Adrenal gland (tissue), 12 donors: ENCODE results near the gene GNPDA1. TPM values are rescaled to one million over a fixed set of nuclear protein-coding genes. Genes with fewer than 3 reads are reported as not detected.

Source experiments
- DNase-seq, 7 donors: peaks; one replicate each; pipeline ENCODE4 v3.0.0-alpha.2; 2019 to 2020
- H3K27ac ChIP-seq, 5 donors: fragments of 200-600 bp; sonication (generic) in 4 of 5; 1 replicate in 3 of 5; 2 replicates in 2 of 5; pipeline versions ENCODE4 v1.5.1 to v1.8.0; 2016 to 2020; ENCODE audit warnings: mild to moderate bottlenecking in 1 of 5
- H3K27me3 ChIP-seq: fragments of 200-600 bp; 2 replicates; pipeline ENCODE4 v1.8.0; 2021
- H3K36me3 ChIP-seq, 2 donors: fragments of 200-600 bp; replicated peaks in 1 of 2; 1 replicate in 1 of 2; 2 replicates in 1 of 2; pipeline versions ENCODE4 v1.5.1 to v1.8.0; 2018 to 2022
- H3K4me1 ChIP-seq, 2 donors: fragments of 200-600 bp; replicated peaks in 1 of 2; 1 replicate in 1 of 2; 2 replicates in 1 of 2; pipeline versions ENCODE4 v1.5.1 to v1.8.0; 2018 to 2021
- H3K4me3 ChIP-seq, 4 donors: fragments of 200-600 bp; sonication (generic) in 3 of 4; one replicate each; pipeline ENCODE4 v1.5.1; 2016 to 2018
- H3K9me3 ChIP-seq, 3 donors: fragments of 200-600 bp; sonication (generic) in 1 of 3; replicated peaks in 1 of 3; 1 replicate in 2 of 3; 2 replicates in 1 of 3; pipeline versions ENCODE4 v1.5.1 to v1.8.0; 2016 to 2021
- CTCF ChIP-seq, 6 experiments: fragments of 450-650 bp in 4 of 6; fragments of 200-600 bp in 2 of 6; sonication (generic) in 1 of 6; IDR thresholded peaks; 1 replicate in 5 of 6; 2 replicates in 1 of 6; pipeline versions ENCODE4 v1.5.1 to v1.8.0; 2016 to 2021; ENCODE audit warnings: antibody characterized with exemption in 6 of 6, mild to moderate bottlenecking in 2 of 6, moderate library complexity in 1 of 6
- POLR2A ChIP-seq, 2 donors: fragments of 450-650 bp; IDR thresholded peaks; one replicate each; pipeline ENCODE4 v1.6.1; 2017; ENCODE audit warnings: antibody characterized with exemption in 2 of 2, mild to moderate bottlenecking in 2 of 2, moderate library complexity in 1 of 2
- WGBS, 4 donors: extraction: QIAGEN DNeasy Blood & Tissue Kit in 2 of 4; methylation state at CpG; one replicate each; pipeline versions ENCODE4 v1.1.5 to v1.1.7; 2013 to 2017; 5-methylcytosine and 5-hydroxymethylcytosine counted together
- intact Hi-C, 2 donors: fragments of 100-400 bp; cut with DNase I; formaldehyde crosslinking; loops; one replicate each; pipeline versions ENCODE4 v1.14.1 to v1.15.0; 2022 to 2023
- polyA plus RNA-seq, 3 donors: library from polyadenylated mRNA; stranded (reverse); fragments of 200-250 nt in 2 of 3; fragments of 350-450 nt in 1 of 3; fragmentation: Illumina TruSeq in 1 of 3; extraction: RNeasy Lipid Tissue Mini Kit (QIAGEN cat#74804) in 1 of 3; gene quantifications; one replicate each; pipeline ENCODE4 v1.2.3, GENCODE V29; 2013 to 2014
- total RNA-seq, 9 donors: library from RNA; depleted of rRNA in 4 of 9; stranded (reverse); fragments of >200 nt in 4 of 9; fragments of 120-200 nt in 1 of 9; fragmentation: NEBNext Ultra II Directional in 1 of 9; extraction: Animal tissue kit (Norgen Biotek cat#: 25700) in 1 of 9; gene quantifications; one replicate each; pipeline versions ENCODE4 v1.1.0 to v1.2.4, GENCODE V29; 2013 to 2023
- donor health status: healthy with polysubstance abuse.
- donor health status: Bipolar disorder and iron deficiency.
- donor health status: DM: yes; HTN: yes; CAD: no.
- donor health status: DM: no; HTN: no; CAD: no.
- donor health status: DM: no; HTN: no; CAD: no.
- donor health status: DM: yes; HTN: yes; CAD: no.

The GNPDA1 gene
- total and polyA plus RNA-seq, 12 donors: 23.3 to 92.8 (median 58.7) TPM

GRCh38 chr5:141997358-141997960 lies 15.4 kb downstream of the GNPDA1 start:
- intact Hi-C loops: no loop called here
- Histone ChIP-seq H3K27me3 (no peaks in the 10 kb centered on the region), H3K4me1 (peaks cover 0 to 8% of the 10 kb centered on the region in 2 donors), H3K36me3 (peaks cover 0 to 66% of the 10 kb centered on the region in 2 donors), H3K4me3 (no peak overlapping the region), H3K9me3 (no peaks in the 10 kb centered on the region), H3K27ac (no peak overlapping the region)
- WGBS, 4 donors: 57 to 73% (median 60%) methylated on average over 6 of the region's 6 CpGs
- TF ChIP-seq CTCF (IDR thresholded peaks at IDR 0.05) (no peak), POLR2A (IDR thresholded peaks at IDR 0.05) (no peak)
- DNase-seq: no peak

DNA sequence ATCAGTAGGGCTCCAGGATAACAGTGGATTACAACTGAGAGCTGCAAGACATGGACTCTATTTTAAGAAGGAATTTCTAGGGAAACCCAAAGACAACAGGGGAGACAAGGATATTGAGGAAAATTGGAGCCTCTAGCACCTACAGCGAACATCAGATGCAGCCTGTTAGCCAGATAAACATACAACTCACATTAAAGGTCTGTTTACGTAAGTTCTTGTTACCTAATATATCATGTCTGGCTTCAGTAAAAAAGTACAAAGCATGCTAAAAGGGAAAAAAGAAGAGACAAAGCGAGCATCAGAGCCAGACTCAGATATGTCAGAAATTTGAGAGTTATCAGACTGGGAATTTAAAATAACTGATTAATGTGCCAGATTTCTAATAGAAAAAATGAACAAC lies 17.2 kb downstream of the GNPDA1 start:
- WGBS, 4 donors: 92 to 98% (median 96%) methylated on average over 3 of the region's 3 CpGs
- H3K27me3 ChIP-seq: no peaks in the 10 kb centered on the region
- H3K27ac ChIP-seq: no peak overlapping the region
- no peak for DNase-seq
- H3K4me1 ChIP-seq: peaks cover 0 to 8% of the 10 kb centered on the region in 2 donors
- intact Hi-C loops: no loop called here
- H3K9me3 ChIP-seq: no peaks in the 10 kb centered on the region
- TF ChIP-seq POLR2A (IDR thresholded peaks at IDR 0.05) (no peak), CTCF (IDR thresholded peaks at IDR 0.05) (no peak)
- H3K36me3 ChIP-seq: peaks cover 0 to 53% of the 10 kb centered on the region in 2 donors
- H3K4me3 ChIP-seq: no peak overlapping the region

GRCh38 chr5:141994511-141995136 lies 18.2 kb downstream of the GNPDA1 start:
- 41 to 57% (median 50%) methylated on average over 4 of the region's 4 CpGs for WGBS, 4 donors
- no peak for DNase-seq
- Histone ChIP-seq H3K4me1 (peaks cover 0 to 8% of the 10 kb centered on the region in 2 donors), H3K9me3 (no peaks in the 10 kb centered on the region), H3K36me3 (peaks cover 0 to 46% of the 10 kb centered on the region in 2 donors), H3K27ac (peak overlapping the region in 2 of 5 donors; percentile 28 to 43), H3K27me3 (no peaks in the 10 kb centered on the region), H3K4me3 (no peak overlapping the region)
- intact Hi-C loops: loop anchor here in 1 of 2 donors (5.0 kb wide), 1 partner anchor 148 kb away; no protein-coding TSS in a partner anchor
- no peak for TF ChIP-seq POLR2A (IDR thresholded peaks at IDR 0.05)
- no peak for TF ChIP-seq CTCF (IDR thresholded peaks at IDR 0.05)

- H3K9me3 ChIP-seq: no peaks in the 10 kb centered on the region
- 4 to 12% (median 7%) methylated on average over 2 of the region's 2 CpGs for WGBS, 4 donors
- peak; percentile 73 to 81 (median 74) for TF ChIP-seq CTCF (IDR thresholded peaks at IDR 0.05)
- TF ChIP-seq POLR2A (IDR thresholded peaks at IDR 0.05): no peak
- H3K27ac ChIP-seq: no peak overlapping the region
- H3K36me3 ChIP-seq: peaks cover 0 to 51% of the 10 kb centered on the region in 2 donors
- H3K4me3 ChIP-seq: no peak overlapping the region
- intact Hi-C loops: loop anchor here in 1 of 2 donors (5.0 kb wide), 1 partner anchor 150 kb away; no protein-coding TSS in a partner anchor
- DNase-seq: peak; percentile 46 to 93 (median 78)
- no peaks in the 10 kb centered on the region for H3K27me3 ChIP-seq
- peaks cover 0 to 8% of the 10 kb centered on the region in 2 donors for H3K4me1 ChIP-seq
These were observed 20.4 kb downstream of the GNPDA1 start for GRCh38 chr5:141992349-141992963.
